CD4-positive, alpha-beta T cell treated with Interferon gamma for 1 hour (primary cell): ENCODE measurements around the gene RTN3.
"Not testable (repeated sequence)": the region's sequence is repeated elsewhere in the genome, so short reads cannot be mapped to it uniquely, and the experiment has no call there.

Experiments used
- DNase-seq: peaks from one replicate; pipeline ENCODE4 v3.0.0-alpha.2; 2020

Gene RTN3

GRCh38 chr11:63683133-63683991, 2.1 kb downstream of the RTN3 start:
- DNase-seq, result no peak

DNA sequence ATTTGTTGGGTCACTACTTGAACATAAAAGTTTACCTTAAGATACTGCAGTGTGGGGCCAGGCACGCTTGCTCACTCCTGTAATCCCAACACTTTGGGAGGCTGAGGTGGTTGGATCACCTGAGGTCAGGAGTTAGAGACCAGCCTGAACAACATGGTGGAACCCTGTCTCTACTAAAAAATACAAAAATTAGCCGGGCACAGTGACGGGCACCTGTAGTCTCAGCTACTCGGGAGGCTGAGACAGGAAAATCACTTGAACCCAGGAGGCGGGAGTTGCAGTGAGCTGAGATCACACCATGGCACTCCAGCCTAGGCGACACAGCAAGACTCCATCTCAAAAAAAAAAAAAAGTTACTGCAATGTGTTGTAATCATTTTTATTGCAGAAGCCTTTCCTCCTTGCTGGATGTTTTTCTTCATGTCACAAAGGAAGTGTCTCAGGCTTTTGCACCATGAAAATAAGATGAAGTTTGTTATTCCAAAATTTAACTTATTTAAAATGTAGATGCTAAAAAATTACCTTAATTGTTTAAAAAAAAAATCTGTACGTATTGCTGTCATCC, 3.9 kb downstream of the RTN3 start:
- DNase-seq, result not testable (repeated sequence)

GRCh38 chr11:63686926-63687325, 5.6 kb downstream of the RTN3 start:
- no peak for DNase-seq

DNA sequence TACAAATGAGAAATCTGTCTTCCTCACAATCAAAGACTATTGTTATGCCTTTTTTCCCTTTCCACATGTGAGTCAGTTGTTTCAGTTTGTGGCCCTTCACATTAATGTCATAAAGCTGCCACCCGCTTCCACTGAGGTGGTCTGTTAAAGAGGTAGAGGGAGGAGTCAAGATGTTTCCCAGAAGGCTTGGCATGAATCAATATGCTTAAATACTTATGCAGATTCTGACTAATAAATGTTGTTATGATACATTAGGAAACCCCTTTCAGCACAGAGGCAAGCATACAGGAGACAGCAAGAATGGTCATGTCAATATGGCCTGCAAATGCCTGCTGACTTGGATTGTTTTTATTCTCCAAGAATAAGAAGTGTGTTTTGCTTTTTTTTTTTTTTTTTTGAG, 6.5 kb downstream of the RTN3 start:
- DNase-seq, result no peak

GRCh38 chr11:63694596-63694995, 13.3 kb downstream of the RTN3 start:
- DNase-seq, result no peak

DNA sequence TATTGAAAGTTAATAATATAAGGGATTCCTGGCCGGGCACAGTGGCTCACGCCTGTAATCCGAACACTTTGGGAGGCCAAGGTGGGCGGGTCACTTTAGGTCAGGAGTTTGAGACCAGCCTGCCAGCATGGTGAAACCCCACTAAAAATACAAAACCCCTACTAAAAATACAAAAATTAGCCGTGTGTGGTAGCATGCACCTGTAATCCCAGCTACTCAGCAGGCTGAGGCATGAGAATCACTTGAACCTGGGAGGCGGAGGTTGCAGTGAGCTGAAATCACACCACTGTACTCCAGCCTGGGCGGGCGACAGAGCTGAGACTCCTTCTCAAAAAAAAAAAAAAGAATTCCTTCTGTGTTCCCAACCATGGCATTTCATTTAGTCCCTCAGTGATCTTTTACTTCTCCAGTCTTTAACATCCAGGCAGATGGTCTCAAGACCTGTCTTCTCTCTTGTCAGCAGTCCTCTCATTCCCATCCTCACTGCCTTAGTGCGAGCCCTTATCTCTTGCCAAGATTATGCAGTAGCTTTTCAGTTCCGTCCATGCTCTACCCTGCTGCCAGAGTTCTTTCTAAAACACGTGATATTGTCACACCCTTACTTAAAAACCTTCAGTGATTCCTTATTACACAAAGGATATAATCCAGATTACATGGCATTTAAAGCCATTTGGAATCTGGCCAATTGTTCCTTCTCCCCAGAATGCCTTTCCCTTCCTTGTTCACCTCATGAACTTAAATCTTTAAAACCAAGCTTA, 17.9 kb downstream of the RTN3 start:
- DNase-seq, result no peak

DNA sequence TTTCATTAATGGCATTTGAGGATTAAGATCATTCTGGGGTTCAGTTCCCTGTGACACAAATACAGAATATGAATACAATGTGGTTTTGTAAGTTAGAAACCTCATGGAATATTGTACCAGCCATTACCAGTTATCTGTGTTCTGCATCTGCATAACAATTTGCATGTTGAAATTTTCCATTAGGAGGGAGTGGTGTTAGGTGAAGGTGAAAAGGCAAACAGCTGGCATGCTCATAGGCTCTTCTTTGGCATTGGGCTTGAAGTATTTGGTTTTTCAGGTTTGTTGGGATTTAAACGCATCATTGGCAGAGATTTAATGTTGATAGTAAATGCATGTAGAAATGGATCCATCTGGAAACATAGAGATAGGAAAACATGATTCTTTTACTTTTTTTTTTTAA, 18.6 kb downstream of the RTN3 start:
- no peak for DNase-seq

DNA sequence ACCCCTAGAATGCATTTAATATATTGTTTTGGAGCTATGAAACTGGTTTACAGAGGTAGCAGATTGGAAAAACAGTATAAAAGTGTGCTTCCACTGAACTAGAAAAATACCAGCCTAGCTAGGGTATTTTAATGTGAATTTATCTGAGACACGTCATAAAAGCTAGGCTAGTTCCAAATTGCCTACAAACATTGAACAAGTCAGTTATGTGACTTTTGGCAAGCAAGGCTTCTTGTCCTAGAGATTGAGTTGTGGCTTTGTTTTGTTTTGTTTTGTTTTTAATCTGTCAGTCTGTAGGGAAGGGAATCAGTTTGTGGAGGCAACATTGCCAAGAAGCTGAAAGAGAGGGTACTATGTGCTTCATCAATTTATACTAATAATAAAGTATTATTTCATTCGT, 24.2 kb downstream of the RTN3 start:
- no peak for DNase-seq

DNA sequence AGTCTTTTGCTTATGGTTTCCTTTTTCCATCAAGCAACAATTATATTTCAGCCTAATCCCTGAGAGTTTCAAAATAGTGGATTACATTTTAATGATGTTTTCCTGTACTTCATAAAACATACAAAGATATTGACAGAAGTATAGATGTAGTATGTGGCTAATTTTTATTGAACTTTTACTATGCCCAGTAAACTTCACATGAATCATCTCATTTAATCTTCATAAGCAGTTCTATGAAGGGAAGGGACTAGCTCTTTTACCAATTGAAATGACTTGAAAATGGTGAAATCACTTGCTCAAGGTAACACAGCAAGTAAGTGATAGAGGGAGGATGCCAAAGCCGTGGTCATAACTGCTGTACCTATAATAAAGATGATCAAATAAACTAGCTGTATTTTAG, 27.5 kb downstream of the RTN3 start:
- no peak for DNase-seq

DNA sequence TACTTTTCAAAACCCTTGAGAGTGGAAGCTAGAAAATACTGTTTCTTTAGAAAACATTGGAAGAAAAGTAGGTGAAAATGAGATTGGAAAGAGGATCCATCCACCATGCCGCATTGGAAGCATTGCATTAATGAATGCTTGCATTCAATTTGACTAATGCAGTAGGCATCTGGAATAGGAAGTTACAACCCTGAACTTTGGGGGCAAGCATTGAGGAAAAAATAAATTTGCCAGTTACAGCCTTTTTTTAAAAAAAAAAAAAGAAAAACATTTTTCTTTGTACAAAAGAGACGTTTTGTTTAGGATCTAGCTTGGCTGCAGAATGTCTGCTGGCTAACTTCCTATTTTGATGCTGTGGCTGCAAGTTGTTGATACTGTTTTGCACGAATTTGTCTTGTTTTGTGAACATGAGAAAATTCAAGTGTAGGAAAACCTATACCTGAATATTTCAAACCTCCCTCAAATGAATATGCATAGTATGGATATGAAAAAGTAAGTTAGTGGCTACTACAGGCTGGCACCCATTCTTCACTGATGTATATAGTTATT, 28.1 kb downstream of the RTN3 start:
- no peak for DNase-seq

- no peak for DNase-seq
Observed at GRCh38 chr11:63710476-63711217, 29.3 kb downstream of the RTN3 start.

- no peak for DNase-seq
Observed at GRCh38 chr11:63711838-63712237, 30.5 kb downstream of the RTN3 start.

DNA sequence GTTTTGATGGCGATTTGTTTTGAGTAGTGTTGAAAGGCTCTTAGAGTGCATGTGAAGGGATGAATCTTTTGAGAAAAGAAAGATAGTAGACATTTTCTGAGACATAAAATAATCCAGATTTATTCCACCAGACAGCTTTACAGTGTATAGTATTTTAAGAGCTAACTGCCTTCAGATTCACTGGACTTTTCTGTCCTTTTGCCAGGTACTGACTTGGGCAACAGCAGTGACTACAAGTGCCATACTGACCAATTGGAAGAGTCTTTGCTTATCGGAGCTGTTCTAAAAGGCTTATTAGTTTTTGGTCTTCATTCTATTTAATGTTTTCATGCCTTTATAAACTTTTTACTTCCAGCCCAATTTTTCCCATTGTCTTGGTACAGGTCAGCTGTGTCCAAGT, 32.5 kb downstream of the RTN3 start:
- no peak for DNase-seq

DNA sequence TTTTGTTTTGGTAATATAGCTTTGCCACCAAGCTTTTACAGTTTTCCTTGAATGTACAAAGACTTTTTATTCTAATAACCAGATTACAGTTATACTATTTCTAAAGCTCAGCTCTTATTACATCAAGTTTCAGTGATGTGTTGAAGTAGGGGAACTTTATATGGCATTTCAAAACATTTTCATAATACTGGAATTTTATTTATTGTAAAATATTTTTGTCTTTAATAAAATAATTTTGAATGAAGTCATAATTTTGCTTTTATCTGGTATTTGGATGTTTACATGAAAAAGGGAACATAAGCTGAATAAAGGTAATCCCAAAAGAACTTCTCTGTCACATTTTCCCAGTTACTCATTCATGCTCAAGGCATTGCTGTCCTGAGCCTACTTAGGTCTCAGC, 34.7 kb downstream of the RTN3 start:
- no peak for DNase-seq

GRCh38 chr11:63719001-63719400, 37.7 kb downstream of the RTN3 start:
- no peak for DNase-seq

DNA sequence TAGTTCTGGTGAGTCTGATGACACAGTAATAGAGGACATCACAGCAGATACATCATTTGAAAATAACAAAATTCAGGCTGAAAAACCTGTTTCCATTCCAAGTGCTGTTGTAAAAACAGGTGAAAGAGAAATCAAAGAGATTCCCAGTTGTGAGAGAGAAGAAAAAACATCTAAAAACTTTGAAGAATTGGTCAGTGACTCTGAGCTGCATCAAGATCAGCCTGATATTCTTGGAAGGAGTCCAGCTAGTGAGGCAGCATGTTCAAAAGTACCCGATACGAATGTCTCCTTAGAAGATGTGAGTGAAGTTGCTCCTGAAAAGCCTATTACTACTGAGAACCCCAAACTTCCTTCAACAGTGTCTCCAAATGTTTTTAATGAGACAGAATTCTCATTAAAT, 38.7 kb downstream of the RTN3 start:
- no peak for DNase-seq

- DNase-seq, result no peak
Observed at GRCh38 chr11:63720611-63721010, 39.3 kb downstream of the RTN3 start.

DNA sequence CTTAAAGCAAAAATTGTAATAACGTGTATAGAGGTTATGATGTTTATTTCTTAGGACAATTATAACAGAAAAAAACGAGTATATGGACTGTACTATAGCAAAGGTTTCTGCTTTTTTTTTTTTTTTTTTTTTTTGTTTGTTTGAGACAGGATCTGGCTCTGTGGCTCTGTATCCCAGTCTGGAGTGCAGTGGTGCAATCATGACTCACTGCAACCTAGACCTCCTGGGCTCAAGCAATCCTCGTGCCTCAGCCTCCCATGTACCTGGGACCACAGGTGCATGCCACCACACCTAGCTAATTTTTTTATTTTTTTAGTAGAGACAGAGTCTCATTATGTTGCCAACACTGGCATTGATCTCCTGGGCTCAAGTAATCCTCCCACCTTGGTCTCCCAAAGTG, 48.0 kb downstream of the RTN3 start:
- no peak for DNase-seq

- DNase-seq, result no peak
Observed at GRCh38 chr11:63736864-63737263, 55.6 kb downstream of the RTN3 start.

- no peak for DNase-seq
Observed at GRCh38 chr11:63737718-63738117, 56.4 kb downstream of the RTN3 start.

DNA sequence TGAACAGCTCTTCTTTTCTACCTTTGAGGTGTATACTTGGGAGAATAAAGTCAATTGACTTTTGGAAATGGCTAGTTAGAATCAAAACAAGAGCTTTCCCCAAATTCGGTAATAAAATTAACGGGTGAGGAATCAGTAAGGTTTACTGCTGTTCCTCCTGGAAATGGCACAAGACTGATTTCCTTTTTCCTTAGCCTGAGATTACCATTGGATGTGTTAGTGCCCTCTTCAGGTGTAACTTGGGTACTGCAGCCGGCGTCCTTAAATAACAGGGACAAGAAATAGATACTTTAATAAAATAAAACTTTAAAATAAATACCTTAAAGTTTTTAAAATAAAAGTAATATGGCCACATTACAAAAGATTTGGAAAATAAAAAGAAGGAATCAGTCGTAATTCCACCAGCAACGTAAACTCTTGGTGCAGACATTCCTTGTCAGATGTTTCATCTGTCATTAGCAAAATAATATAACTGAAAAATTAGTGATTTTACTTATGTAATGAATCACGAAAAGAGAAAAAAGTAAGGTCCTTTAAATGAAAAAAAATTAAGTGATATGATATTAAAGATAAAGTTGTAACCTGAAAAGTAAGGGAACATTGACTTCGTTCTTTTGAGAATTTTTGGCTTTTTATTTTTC, 57.5 kb downstream of the RTN3 start:
- DNase-seq, result peak; percentile 29
